ENCODE data around the gene CNTLN.

DNA sequence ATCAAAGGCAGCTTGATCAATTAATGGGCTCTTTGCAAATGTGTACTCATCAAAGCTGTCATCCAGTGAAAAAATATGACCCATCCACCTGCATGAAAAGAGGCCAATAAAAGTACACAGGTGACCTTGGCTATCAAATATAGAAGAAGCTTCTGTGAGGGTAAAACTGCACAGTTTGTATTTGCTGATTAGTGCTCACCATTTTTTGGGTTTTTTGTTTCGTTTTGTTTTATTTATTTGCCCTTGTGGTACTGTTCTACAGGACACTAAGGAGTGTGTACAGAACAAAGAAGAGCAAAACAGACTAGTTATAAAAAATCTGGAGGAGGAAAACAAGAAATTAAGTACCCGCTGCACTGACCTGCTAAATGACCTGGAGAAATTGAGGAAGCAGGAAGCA, 101.3 kb downstream of the CNTLN start:
- TF ChIP-seq POLR2A (IDR thresholded peaks at IDR 0.05; ENCODE audit: low read length) = no peak
- TF ChIP-seq GATA1 (IDR thresholded peaks at IDR 0.05; ENCODE audit: low read depth, low read length) = no peak
